HEK293 (cell line): ENCODE data around the gene ALKBH2.

Experiments
- CTCF ChIA-PET: fragments of 350-600 bp; formaldehyde crosslinking; extraction: SDS; loops from one replicate; lab custom pipeline; 2021; ENCODE audit warnings: antibody characterized with exemption; lab: Yijun Ruan, JAX
- POLR2A ChIA-PET: fragments of 300-600 bp; formaldehyde crosslinking; extraction: SDS; loops from one replicate; lab custom pipeline; 2020; ENCODE audit warnings: antibody characterized with exemption, inconsistent platforms; lab: Yijun Ruan, JAX
- H3K27ac ChIP-seq: fragments of 200-500 bp; sonication (Bioruptor generic); 2 replicates; pipeline ENCODE4 v1.5.1; 2014; ENCODE audit warnings: low read depth, low read length, control low read depth, inconsistent platforms; ENCODE audit errors: extremely low read depth
- H3K36me3 ChIP-seq, 2 experiments: fragments of 200-500 bp in 1 of 2; sonication (Bioruptor generic) in 1 of 2; 1 replicate in 1 of 2; 2 replicates in 1 of 2; pipeline ENCODE4 v1.5.1; 2014 to 2017; ENCODE audit warnings: inconsistent platforms in 2 of 2, low read length in 2 of 2; ENCODE audit not compliant: control insufficient read depth in 2 of 2, insufficient read depth in 1 of 2
- H3K4me1 ChIP-seq: fragments of 200-500 bp; sonication (Bioruptor generic); 2 replicates; pipeline ENCODE4 v1.5.1; 2014; ENCODE audit warnings: mild to moderate bottlenecking, low read length, inconsistent platforms; ENCODE audit not compliant: control insufficient read depth, insufficient read depth
- H3K4me3 ChIP-seq: 2 replicates; pipeline ENCODE4 v1.5.1; 2011; ENCODE audit warnings: low read depth, mild to moderate bottlenecking, control low read depth, low read length, moderate library complexity
- H3K9me3 ChIP-seq: fragments of 200-500 bp; sonication (Bioruptor generic); 2 replicates; pipeline ENCODE4 v1.5.1; 2014; ENCODE audit warnings: low read depth, low read length, inconsistent platforms; ENCODE audit not compliant: control insufficient read depth, insufficient read depth
- AEBP2 ChIP-seq: fragments of 450-650 bp; formaldehyde crosslinking; IDR thresholded peaks from 2 replicates; pipeline ENCODE4 v1.5.1; 2016; ENCODE audit warnings: missing biosample characterization, missing genetic modification characterization, borderline replicate concordance
- HOXA7 ChIP-seq: sonication (generic); formaldehyde crosslinking; IDR thresholded peaks from 2 replicates; pipeline ENCODE4 v1.8.1; 2022; ENCODE audit warnings: missing genetic modification reagents, borderline replicate concordance
- INSM2 ChIP-seq: fragments of 450-650 bp; formaldehyde crosslinking; IDR thresholded peaks from 2 replicates; pipeline ENCODE4 v1.5.1; 2016; ENCODE audit warnings: missing biosample characterization, missing genetic modification characterization
- KLF10 ChIP-seq: fragments of 450-650 bp; IDR thresholded peaks from 2 replicates; pipeline ENCODE4 v1.5.1; 2018; ENCODE audit warnings: missing biosample characterization, mild to moderate bottlenecking, missing genetic modification characterization
- MEIS1 ChIP-seq: sonication (generic); formaldehyde crosslinking; IDR thresholded peaks from 2 replicates; pipeline ENCODE4 v1.8.1; 2022; ENCODE audit warnings: missing genetic modification reagents, mild to moderate bottlenecking, borderline replicate concordance
- OVOL3 ChIP-seq: fragments of 450-650 bp; formaldehyde crosslinking; IDR thresholded peaks from 2 replicates; pipeline ENCODE4 v1.5.1; 2016; ENCODE audit warnings: missing biosample characterization, missing genetic modification characterization
- SP7 ChIP-seq: fragments of 450-650 bp; formaldehyde crosslinking; IDR thresholded peaks from 2 replicates; pipeline ENCODE4 v1.5.1; 2016; ENCODE audit warnings: missing biosample characterization, missing genetic modification characterization
- ZBTB21 ChIP-seq: fragments of 450-650 bp; formaldehyde crosslinking; IDR thresholded peaks from 2 replicates; pipeline ENCODE4 v1.5.1; 2017; ENCODE audit warnings: missing biosample characterization, missing genetic modification characterization
- ZFHX2 ChIP-seq: fragments of 450-650 bp; formaldehyde crosslinking; conservative IDR thresholded peaks from 2 replicates; pipeline ENCODE4 v1.5.1; 2016; ENCODE audit warnings: missing biosample characterization, missing genetic modification characterization
- ZFP41 ChIP-seq: fragments of 450-650 bp; formaldehyde crosslinking; IDR thresholded peaks from 2 replicates; pipeline ENCODE4 v1.5.1; 2016; ENCODE audit warnings: missing biosample characterization, missing genetic modification characterization, borderline replicate concordance
- ZNF114 ChIP-seq: fragments of 450-650 bp; formaldehyde crosslinking; IDR thresholded peaks from 2 replicates; pipeline ENCODE4 v1.5.0; 2017; ENCODE audit warnings: missing biosample characterization, missing genetic modification characterization
- ZNF223 ChIP-seq: fragments of 450-650 bp; formaldehyde crosslinking; IDR thresholded peaks from 2 replicates; pipeline ENCODE4 v1.5.1; 2016; ENCODE audit warnings: missing biosample characterization, missing genetic modification characterization
- ZNF266 ChIP-seq: fragments of 450-650 bp; formaldehyde crosslinking; IDR thresholded peaks from 2 replicates; pipeline ENCODE4 v1.5.1; 2016; ENCODE audit warnings: missing biosample characterization, missing genetic modification characterization, low read depth
- ZNF391 ChIP-seq: fragments of 450-650 bp; formaldehyde crosslinking; IDR thresholded peaks from 2 replicates; pipeline ENCODE4 v1.5.1; 2016; ENCODE audit warnings: low read depth, missing biosample characterization, missing genetic modification characterization, borderline replicate concordance
- ZNF426 ChIP-seq: fragments of 450-650 bp; formaldehyde crosslinking; IDR thresholded peaks from 2 replicates; pipeline ENCODE4 v1.5.1; 2017; ENCODE audit warnings: missing biosample characterization, missing genetic modification characterization, mild to moderate bottlenecking, inconsistent platforms, moderate library complexity
- ZNF560 ChIP-seq: fragments of 450-650 bp; formaldehyde crosslinking; IDR thresholded peaks from 2 replicates; pipeline ENCODE4 v1.5.1; 2017; ENCODE audit warnings: missing biosample characterization, missing genetic modification characterization, borderline replicate concordance
- ZNF561 ChIP-seq: fragments of 450-650 bp; IDR thresholded peaks from 2 replicates; pipeline ENCODE4 v1.5.1; 2018; ENCODE audit warnings: missing biosample characterization, missing genetic modification characterization, borderline replicate concordance
- ZNF623 ChIP-seq: fragments of 450-650 bp; formaldehyde crosslinking; IDR thresholded peaks from 2 replicates; pipeline ENCODE4 v1.5.1; 2016; ENCODE audit warnings: missing biosample characterization, missing genetic modification characterization
- ZNF639 ChIP-seq: fragments of 450-650 bp; formaldehyde crosslinking; IDR thresholded peaks from 2 replicates; pipeline ENCODE4 v1.5.1; 2016; ENCODE audit warnings: missing biosample characterization, missing genetic modification characterization

Gene ALKBH2

GRCh38 chr12:109137055-109137454 lies 43.8 kb upstream of the ALKBH2 start:
- H3K4me1 ChIP-seq = no peaks in the 10 kb centered on the region
- H3K36me3 ChIP-seq = no peaks in the 10 kb centered on the region
- H3K9me3 ChIP-seq = no peaks in the 10 kb centered on the region; the same call in 1 of the 2 replicates
- POLR2A ChIA-PET = interaction anchor here (1.3 kb wide), 1 partner anchor 17 kb away, joined by 3 read pairs; no protein-coding TSS in a partner anchor
- H3K27ac ChIP-seq = no peak overlapping the region
- CTCF ChIA-PET = interaction anchor here (1.7 kb wide), 1 partner anchor 25 kb away, joined by 4 read pairs; no protein-coding TSS in a partner anchor
- TF ChIP-seq ZNF223 (no peak), ZNF426 (tag by site-specific recombination) (no peak), ZBTB21 (tag by site-specific recombination) (no peak), MEIS1 (CRISPR knock-in tag) (no peak), ZNF560 (tag by site-specific recombination) (no peak), ZFHX2 (no peak), ZNF266 (tag by site-specific recombination) (no peak), ZNF623 (tag by site-specific recombination) (no peak)
- H3K4me3 ChIP-seq = no peak overlapping the region

- Histone ChIP-seq H3K27ac (no peak overlapping the region), H3K9me3 (no peaks in the 10 kb centered on the region; the same call in 1 of the 2 replicates), H3K36me3 (no peaks in the 10 kb centered on the region), H3K4me1 (no peaks in the 10 kb centered on the region), H3K4me3 (no peak overlapping the region)
- CTCF ChIA-PET = interaction anchor here (0.6 to 3.0 kb wide), 13 partner anchors 10 to 1567 kb away, joined by 3 to 13 read pairs (median 3); no protein-coding TSS in a partner anchor
- no peak for TF ChIP-seq ZNF623 (tag by site-specific recombination)
- no peak for TF ChIP-seq HOXA7 (CRISPR knock-in tag)
- TF ChIP-seq OVOL3 (tag by site-specific recombination) = no peak
- TF ChIP-seq ZNF114 (tag by site-specific recombination) = no peak
- no peak for TF ChIP-seq ZFHX2
- TF ChIP-seq INSM2 (tag by site-specific recombination) = no peak
- no peak for TF ChIP-seq KLF10
- no peak for TF ChIP-seq SP7 (tag by site-specific recombination)
- TF ChIP-seq ZFP41 (tag by site-specific recombination) = no peak
- TF ChIP-seq ZNF561 (tag by site-specific recombination) = no peak
- TF ChIP-seq ZNF391 = no peak
- TF ChIP-seq ZNF639 (tag by site-specific recombination) = no peak
- no peak for TF ChIP-seq AEBP2 (tag by site-specific recombination)
- POLR2A ChIA-PET = interaction anchor here (0.7 kb wide), 1 partner anchor 902 kb away, joined by 3 read pairs; no protein-coding TSS in a partner anchor
Measured at GRCh38 chr12:109134186-109134917, 41.1 kb upstream of the ALKBH2 start.
